Keratinocyte (primary cell): ENCODE data around the gene ARID1B.

Source experiments
- CTCF ChIP-seq, 3 experiments: IDR thresholded peaks in 1 of 3; conservative IDR thresholded peaks in 1 of 3; optimal IDR thresholded peaks in 1 of 3; 2 replicates in 2 of 3; 3 replicates in 1 of 3; pipeline versions ENCODE3 to v1.5.1; 2011; ENCODE audit warnings: low read length in 3 of 3, mild to moderate bottlenecking in 3 of 3, moderate library complexity in 2 of 3, control low read depth in 1 of 3, inconsistent platforms in 1 of 3; ENCODE audit not compliant: insufficient read depth in 2 of 3; ENCODE audit errors: extremely low read depth in 1 of 3
- EZH2 ChIP-seq: IDR thresholded peaks from one replicate; pipeline ENCODE4 v1.6.1; 2012; ENCODE audit warnings: inconsistent platforms, mild to moderate bottlenecking, low read length, moderate library complexity

GRCh38 chr6:157223511-157223910 lies 446.3 kb downstream of the ARID1B start:
- TF ChIP-seq CTCF (optimal IDR thresholded peaks at IDR 0.05 in 1 of 3, IDR thresholded peaks at IDR 0.05 in 1 of 3, conservative IDR thresholded peaks at IDR 0.05 in 1 of 3; ENCODE audit: extremely low read depth in 1 of 3, insufficient read depth in 2 of 3, low read length in 3 of 3) (no peak), EZH2 (no peak)
